GM12878 (cell line): ENCODE results near the gene EPB41L4A. TPM values are rescaled to one million over a fixed set of nuclear protein-coding genes. Genes with fewer than 3 reads are reported as not detected.

Experiments used
- CEBPZ ChIP-seq: fragments of 150-350 bp; IDR thresholded peaks from 2 replicates; pipeline ENCODE4 v1.6.1; 2016; ENCODE audit warnings: low read depth, low read length
- ELK1 ChIP-seq: IDR thresholded peaks from 2 replicates; pipeline ENCODE4 v1.6.1; 2012; ENCODE audit warnings: low read depth, low read length, improper control_type of control experiment
- MTA2 ChIP-seq: fragments of 450-650 bp; IDR thresholded peaks from 2 replicates; pipeline ENCODE4 v1.6.1; 2016; ENCODE audit warnings: low read depth, mild to moderate bottlenecking, moderate library complexity
- SPI1 ChIP-seq: IDR thresholded peaks from 2 replicates; pipeline ENCODE4 v1.6.1; 2011; ENCODE audit warnings: low read depth, mild to moderate bottlenecking, low read length, moderate library complexity, borderline replicate concordance; ENCODE audit not compliant: insufficient read depth
- TCF12 ChIP-seq: IDR thresholded peaks from 2 replicates; pipeline ENCODE4 v1.6.1; 2011; ENCODE audit warnings: low read depth, mild to moderate bottlenecking, low read length
- TCF3 ChIP-seq: IDR thresholded peaks from 2 replicates; pipeline ENCODE4 v1.6.1; 2012; ENCODE audit warnings: low read depth, mild to moderate bottlenecking, low read length, borderline replicate concordance; ENCODE audit not compliant: insufficient read depth
- ZNF592 ChIP-seq: fragments of 450-650 bp; IDR thresholded peaks from 2 replicates; pipeline ENCODE4 v1.6.1; 2017; ENCODE audit warnings: mild to moderate bottlenecking, moderate library complexity
- polyA plus RNA-seq, 11 experiments: library from polyadenylated mRNA; depleted of rRNA in 4 of 11; unstranded in 6 of 11; stranded (reverse) in 5 of 11; fragments of >200 nt; fragmentation: Nextera tagmentation in 4 of 11; fragmentation: Illumina TruSeq in 1 of 11; extraction: Ambion mirVana in 4 of 11; extraction: Trizol in 1 of 11; gene quantifications; 1 replicate in 1 of 11; 2 replicates in 10 of 11; pipeline versions ENCODE4 v1.2.1 to v1.2.3, GENCODE V29; 2011 to 2016; ENCODE audit warnings: inconsistent platforms in 2 of 11, missing spikeins in 2 of 11, low read depth in 1 of 11
- total RNA-seq, 4 experiments: library from RNA; depleted of rRNA in 3 of 4; stranded (reverse); fragments of >200 nt in 3 of 4; fragmentation: Illumina TruSeq in 1 of 4; extraction: Trizol in 1 of 4; gene quantifications; 2 replicates each; pipeline versions ENCODE4 v1.2.1 to v1.2.3, GENCODE V29; 2013 to 2021

EPB41L4A gene
- total and polyA plus RNA-seq, 10 of the 15 experiments (the other 5 are each of a cell fraction or from before 2014, with no cell fraction given): 0.10 to 0.67 (median 0.30) TPM

- no peak for TF ChIP-seq ZNF592
- TF ChIP-seq CEBPZ: no peak
- TF ChIP-seq ELK1: no peak
- no peak for TF ChIP-seq TCF3
- no peak for TF ChIP-seq SPI1
- TF ChIP-seq MTA2: no peak
- TF ChIP-seq TCF12: no peak
Observed at GRCh38 chr5:112124788-112125187, 294.3 kb downstream of the EPB41L4A start (continued).
